Stimulated activated CD8-positive, alpha-beta memory T cell treated with anti-CD3 and anti-CD28 coated beads, Interleukin-12 subunit alpha, Interleukin-12 subunit beta, amount 100 ng/mL, for 4 hours (primary cell): ENCODE data around the gene CCDC106.

Experiments
- DNase-seq: peaks from one replicate; pipeline ENCODE4 v3.0.0-alpha.2; 2020; ENCODE audit warnings: low read depth

The CCDC106 gene

GRCh38 chr19:55647732-55648584, at the start of gene CCDC106:
TSS of gene CCDC106 (plus strand) at chr19:55648212. CDS start at chr19:55649047, 835 bp downstream.
- DNase-seq: peak; percentile 38

- DNase-seq: peak; percentile 83
Measured at GRCh38 chr19:55598719-55599467, 49.1 kb upstream of the CCDC106 start.

- peak; percentile 93 for DNase-seq
Measured at GRCh38 chr19:55599468-55599841, 48.6 kb upstream of the CCDC106 start, which contains the start of gene FIZ1. TSS of gene FIZ1 (minus strand) at chr19:55599517. CDS start at chr19:55597865, 1,652 bp downstream.

GRCh38 chr19:55599842-55600661, 48.0 kb upstream of the CCDC106 start, which contains the start of gene ZNF524:
TSS of gene ZNF524 (plus strand) at chr19:55600288. CDS start at chr19:55602113, 1,825 bp downstream.
- peak; percentile 81 for DNase-seq

GRCh38 chr19:55600662-55601028, 47.4 kb upstream of the CCDC106 start:
- DNase-seq: no peak

- no peak for DNase-seq
Measured at GRCh38 chr19:55601084-55601483, 46.9 kb upstream of the CCDC106 start.

GRCh38 chr19:55602104-55603001, 45.7 kb upstream of the CCDC106 start:
- DNase-seq: no peak

- DNase-seq: no peak
Measured at GRCh38 chr19:55603115-55603514, 44.9 kb upstream of the CCDC106 start.

GRCh38 chr19:55603581-55604292, 44.3 kb upstream of the CCDC106 start:
- no peak for DNase-seq

- DNase-seq: peak; percentile 97
Measured at GRCh38 chr19:55605207-55605636, 42.8 kb upstream of the CCDC106 start.

GRCh38 chr19:55605637-55606470, 42.2 kb upstream of the CCDC106 start, which contains the start of gene ZNF865:
TSS of gene ZNF865 (plus strand) at chr19:55605647. CDS start at chr19:55613619, 7,972 bp downstream.
- peak; percentile 48 for DNase-seq

GRCh38 chr19:55606471-55606787, 41.6 kb upstream of the CCDC106 start:
- no peak for DNase-seq

- DNase-seq: no peak
Measured at GRCh38 chr19:55606817-55607216, 41.2 kb upstream of the CCDC106 start.

GRCh38 chr19:55609326-55609725, 38.7 kb upstream of the CCDC106 start:
- no peak for DNase-seq

GRCh38 chr19:55611300-55611982, 36.6 kb upstream of the CCDC106 start:
- no peak for DNase-seq

- no peak for DNase-seq
Measured at GRCh38 chr19:55611983-55612645, 35.9 kb upstream of the CCDC106 start.

GRCh38 chr19:55613396-55613795, 34.6 kb upstream of the CCDC106 start:
- DNase-seq: no peak
